Activated T-helper 1 cell treated with Interleukin-2 at 50 U/mL for 16 hours (primary cell): ENCODE results near the gene ACSM2A.
"Not testable (repeated sequence)": the region's sequence is repeated elsewhere in the genome, so short reads cannot be mapped to it uniquely, and the experiment has no call there.

Experiments used
- DNase-seq: peaks from one replicate; pipeline ENCODE4 v3.0.0-alpha.2; 2020; ENCODE audit warnings: low read depth

ACSM2A gene

GRCh38 chr16:20453633-20454032 is 2.3 kb downstream of the ACSM2A start:
- DNase-seq: not testable (repeated sequence)

DNA sequence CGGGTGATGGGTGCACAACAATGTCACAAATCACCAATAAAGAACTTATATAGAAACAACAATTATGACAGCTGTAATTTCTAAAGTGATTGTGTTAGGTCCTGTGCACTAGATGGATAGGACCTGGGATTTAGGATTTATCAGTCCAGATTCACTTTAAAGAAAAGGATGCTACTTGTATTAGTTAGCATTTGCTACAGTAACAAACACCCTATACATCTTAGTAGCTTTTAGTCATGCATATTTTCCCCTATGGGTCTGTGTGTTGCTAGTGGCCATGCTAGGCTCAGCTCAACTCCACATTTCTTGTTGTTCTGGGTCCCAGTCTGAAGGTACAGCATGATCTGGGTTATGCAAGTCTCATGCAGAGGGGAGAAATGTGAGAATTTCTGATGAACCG is 7.9 kb downstream of the ACSM2A start:
- not testable (repeated sequence) for DNase-seq

DNA sequence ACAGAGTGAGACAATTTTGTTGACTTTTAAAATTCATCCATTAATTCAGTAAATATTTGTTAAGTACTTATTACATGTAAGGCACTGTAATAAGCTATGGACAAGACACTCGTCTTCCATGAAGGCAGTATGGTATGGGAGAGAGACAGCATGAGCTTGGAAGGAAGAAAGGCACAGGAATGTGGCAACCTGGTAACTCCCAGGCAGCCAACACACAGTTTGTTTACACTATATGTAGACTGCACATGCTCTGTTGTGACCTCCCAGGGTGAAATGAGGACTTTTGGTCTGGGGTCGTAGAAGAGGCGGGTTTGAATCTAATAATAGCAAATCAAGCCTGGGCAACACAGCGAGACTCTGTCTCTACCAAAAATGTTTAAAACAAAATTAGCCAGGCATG is 9.0 kb downstream of the ACSM2A start:
- not testable (repeated sequence) for DNase-seq

GRCh38 chr16:20468954-20469353 is 17.6 kb downstream of the ACSM2A start:
- DNase-seq: not testable (repeated sequence)

GRCh38 chr16:20469930-20470329 is 18.6 kb downstream of the ACSM2A start:
- not testable (repeated sequence) for DNase-seq

- DNase-seq: not testable (repeated sequence)
These were observed 19.4 kb downstream of the ACSM2A start for GRCh38 chr16:20470732-20471131.

- DNase-seq: not testable (repeated sequence)
These were observed 25.9 kb downstream of the ACSM2A start for GRCh38 chr16:20477188-20477744.

- not testable (repeated sequence) for DNase-seq
These were observed 32.7 kb downstream of the ACSM2A start for GRCh38 chr16:20483989-20484388.

DNA sequence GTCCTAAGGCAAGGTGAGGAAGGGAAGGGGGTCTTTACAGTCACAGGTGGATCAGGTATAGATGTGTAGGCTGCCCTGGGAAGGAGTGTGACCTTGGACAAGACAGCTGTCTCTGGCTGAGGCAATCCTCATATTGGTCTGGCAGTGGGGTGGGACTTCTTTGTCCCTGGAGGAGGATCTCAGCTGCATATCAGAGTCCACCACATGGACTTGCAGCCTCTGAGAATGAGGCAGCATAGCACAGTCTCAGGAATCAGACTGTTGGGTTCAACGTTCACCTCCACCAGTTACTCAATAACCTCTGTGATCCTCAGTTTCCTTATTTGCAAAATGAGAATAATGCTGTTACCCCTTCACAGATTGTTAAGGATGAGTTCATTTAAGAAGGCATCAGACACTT is 33.4 kb downstream of the ACSM2A start:
- no peak for DNase-seq

DNA sequence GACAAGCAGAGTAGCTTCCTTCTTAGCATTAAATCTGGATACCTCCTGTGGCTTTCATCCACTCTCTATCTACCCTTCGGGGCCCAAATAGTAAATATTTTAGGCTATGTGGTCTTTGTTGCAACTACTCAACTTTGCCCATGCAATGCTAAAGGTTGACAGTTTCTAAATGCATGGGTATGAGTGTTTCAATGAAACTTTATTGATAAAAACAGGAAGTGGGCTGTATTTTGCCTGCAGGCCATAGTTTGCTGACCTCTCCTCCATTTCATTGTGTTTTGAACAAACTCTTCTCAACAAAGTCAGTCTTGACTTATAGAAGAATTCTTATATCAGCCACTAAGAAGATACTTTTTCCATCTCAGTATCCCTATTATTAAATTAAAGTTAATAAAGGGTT is 34.1 kb downstream of the ACSM2A start:
- DNase-seq: no peak

GRCh38 chr16:20490994-20491393 is 39.7 kb downstream of the ACSM2A start:
- not testable (repeated sequence) for DNase-seq

- not testable (repeated sequence) for DNase-seq
These were observed 40.1 kb downstream of the ACSM2A start for GRCh38 chr16:20491448-20491847.

- DNase-seq: no peak
These were observed 53.1 kb downstream of the ACSM2A start for GRCh38 chr16:20504418-20504817.

GRCh38 chr16:20507280-20507679 is 56.0 kb downstream of the ACSM2A start:
- DNase-seq: no peak

DNA sequence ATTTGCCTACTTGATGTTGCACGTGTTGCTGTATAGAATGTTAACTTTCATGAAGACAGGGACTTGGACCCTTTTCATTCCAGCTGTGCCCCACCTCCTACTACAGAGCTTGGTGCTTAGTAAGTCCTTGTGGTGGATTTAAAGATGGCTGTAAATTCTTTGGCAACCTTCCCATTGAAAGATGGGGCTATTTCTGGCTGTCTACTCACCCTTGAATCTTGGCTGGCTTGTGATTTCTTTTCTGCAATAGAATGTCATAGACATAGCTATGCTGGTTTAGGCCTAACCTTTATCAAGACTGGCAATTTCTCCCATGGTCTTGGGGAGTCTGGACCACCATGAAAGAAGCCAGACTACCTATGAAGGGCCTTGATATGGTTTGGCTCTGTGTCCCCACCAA is 59.0 kb downstream of the ACSM2A start:
- no peak for DNase-seq

GRCh38 chr16:20515688-20516090 is 64.4 kb downstream of the ACSM2A start:
- no peak for DNase-seq

GRCh38 chr16:20517149-20517548 is 65.8 kb downstream of the ACSM2A start:
- no peak for DNase-seq

- no peak for DNase-seq
These were observed 67.9 kb downstream of the ACSM2A start for GRCh38 chr16:20519231-20519630.

DNA sequence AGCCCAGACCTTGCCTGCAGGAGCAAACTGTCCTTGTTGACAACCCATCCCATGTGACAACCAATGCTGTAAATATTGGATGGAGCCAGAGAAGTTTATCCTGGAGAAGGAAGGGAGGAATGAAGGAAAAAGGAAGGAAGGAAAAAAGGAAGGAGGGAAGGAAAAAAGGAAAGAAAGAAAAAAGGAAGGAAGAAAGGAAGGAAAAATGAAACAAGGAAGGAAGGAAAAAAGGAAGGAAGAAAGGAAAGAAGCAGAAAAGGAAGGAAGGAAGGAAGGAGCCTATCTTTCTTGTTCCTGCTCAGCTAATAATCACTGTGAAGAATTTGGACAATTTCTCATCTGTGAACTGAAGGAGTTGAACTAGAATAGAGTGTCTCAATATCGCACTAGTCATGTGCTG is 68.8 kb downstream of the ACSM2A start:
- no peak for DNase-seq

GRCh38 chr16:20531795-20532194 is 80.5 kb downstream of the ACSM2A start:
- DNase-seq: not testable (repeated sequence)

DNA sequence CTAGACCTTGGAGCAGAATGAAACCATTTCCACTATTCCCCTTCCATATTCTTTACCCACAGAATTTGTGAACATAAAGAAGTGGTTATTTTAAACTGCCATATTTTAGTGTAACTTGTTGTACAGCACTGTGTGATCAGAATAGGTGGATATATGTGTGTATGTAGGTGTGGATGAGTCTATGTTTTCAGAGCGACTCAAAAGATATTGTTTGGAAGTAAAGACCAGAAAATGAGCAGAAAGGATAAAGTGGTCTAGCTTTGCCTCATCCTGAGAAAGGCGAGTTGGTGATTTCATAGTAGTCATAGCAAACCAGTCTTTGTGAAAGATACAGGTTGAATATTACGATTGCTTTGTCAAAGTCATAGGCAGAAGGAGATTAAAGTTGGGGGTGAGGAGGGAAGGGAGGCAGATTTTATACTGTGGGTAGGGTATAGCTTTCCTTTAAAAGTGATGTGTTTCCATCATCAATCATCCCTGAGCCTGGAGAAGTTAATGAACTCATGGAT is 81.0 kb downstream of the ACSM2A start:
- DNase-seq: not testable (repeated sequence)

DNA sequence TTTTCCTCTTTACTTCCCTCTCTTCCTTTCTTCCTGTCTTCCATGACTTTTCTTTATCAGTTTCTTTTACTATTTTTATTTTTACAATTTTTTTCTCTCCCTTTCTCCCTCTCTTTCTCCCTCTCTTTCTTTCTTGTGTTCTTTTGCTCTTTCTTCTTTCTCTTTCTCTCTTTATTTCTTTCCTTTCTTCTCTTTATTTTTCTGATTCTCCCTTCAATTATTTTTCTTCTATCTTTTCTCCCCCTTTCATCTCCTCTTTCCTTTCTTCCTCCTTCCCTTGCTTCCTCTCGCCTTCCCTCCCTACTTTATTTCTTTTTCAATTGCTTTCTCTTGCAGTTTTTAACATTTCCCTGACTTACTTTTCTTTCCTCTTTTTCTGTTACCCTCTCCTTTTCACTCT is 85.3 kb downstream of the ACSM2A start:
- not testable (repeated sequence) for DNase-seq
